Measurements from ENCODE around the gene RPN1. TPM values are rescaled to one million over a fixed set of nuclear protein-coding genes. Genes with fewer than 3 reads are reported as not detected.
"Not testable (repeated sequence)": the region's sequence is repeated elsewhere in the genome, so short reads cannot be mapped to it uniquely, and the experiment has no call there.

Gene RPN1
- total and polyA plus RNA-seq, 11 donors: 55.4 to 290 (median 119) TPM

GRCh38 chr3:128683957-128684356 lies 33.3 kb upstream of the RPN1 start:
- ATAC-seq (no peak), DNase-seq (no peak)
- Histone ChIP-seq H3K4me1 (peaks cover 0 to 24% (median 7%) of the 10 kb centered on the region in 12 donors), H3K36me3 (no peaks in the 10 kb centered on the region), H3K4me3 (no peak overlapping the region), H3K27me3 (no peaks in the 10 kb centered on the region), H3K27ac (no peak overlapping the region), H3K9me3 (no peaks in the 10 kb centered on the region)
- intact Hi-C loops (cut with DNase I): loop anchor here in 7 of 10 donors (2.0 to 10.0 kb wide), 6 partner anchors 43 to 165 kb away; partner anchors contain the start of gene RAB7A (in 3 of the 7)
- 60 to 75% (median 67%) methylated on average over 3 of the region's 3 CpGs for WGBS, 4 donors
- TF ChIP-seq, protein P1, sequence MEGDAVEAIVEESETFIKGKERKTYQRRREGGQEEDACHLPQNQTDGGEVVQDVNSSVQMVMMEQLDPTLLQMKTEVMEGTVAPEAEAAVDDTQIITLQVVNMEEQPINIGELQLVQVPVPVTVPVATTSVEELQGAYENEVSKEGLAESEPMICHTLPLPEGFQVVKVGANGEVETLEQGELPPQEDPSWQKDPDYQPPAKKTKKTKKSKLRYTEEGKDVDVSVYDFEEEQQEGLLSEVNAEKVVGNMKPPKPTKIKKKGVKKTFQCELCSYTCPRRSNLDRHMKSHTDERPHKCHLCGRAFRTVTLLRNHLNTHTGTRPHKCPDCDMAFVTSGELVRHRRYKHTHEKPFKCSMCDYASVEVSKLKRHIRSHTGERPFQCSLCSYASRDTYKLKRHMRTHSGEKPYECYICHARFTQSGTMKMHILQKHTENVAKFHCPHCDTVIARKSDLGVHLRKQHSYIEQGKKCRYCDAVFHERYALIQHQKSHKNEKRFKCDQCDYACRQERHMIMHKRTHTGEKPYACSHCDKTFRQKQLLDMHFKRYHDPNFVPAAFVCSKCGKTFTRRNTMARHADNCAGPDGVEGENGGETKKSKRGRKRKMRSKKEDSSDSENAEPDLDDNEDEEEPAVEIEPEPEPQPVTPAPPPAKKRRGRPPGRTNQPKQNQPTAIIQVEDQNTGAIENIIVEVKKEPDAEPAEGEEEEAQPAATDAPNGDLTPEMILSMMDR (IDR thresholded peaks at IDR 0.05): no peak
- no peak for TF ChIP-seq POLR2A (IDR thresholded peaks at IDR 0.05)

DNA sequence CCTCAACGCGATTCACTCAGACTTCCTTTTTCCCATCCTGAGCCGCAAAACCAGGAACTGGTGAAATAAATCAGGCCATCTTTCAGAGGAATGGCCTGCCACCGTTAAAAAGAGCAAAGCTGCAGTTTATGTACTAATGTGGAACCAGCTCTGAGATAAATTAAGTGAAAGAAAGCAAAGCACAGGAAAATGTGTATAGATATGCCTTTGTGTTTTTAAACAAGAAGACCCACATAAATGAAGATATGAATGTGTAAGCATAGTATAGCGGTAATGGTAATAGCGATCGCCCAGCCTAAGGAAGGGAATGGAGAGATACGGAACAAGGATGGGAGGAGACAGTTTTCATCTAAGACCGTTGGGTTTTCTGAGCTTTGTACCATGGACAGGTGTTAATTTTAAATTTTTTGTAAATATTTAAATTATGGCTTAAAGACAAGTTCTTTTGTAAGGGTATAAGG lies 30.8 kb upstream of the RPN1 start:
- Histone ChIP-seq H3K4me3 (peak overlapping the region; percentile 45 to 82 (median 70)), H3K4me1 (peaks cover 0 to 24% (median 7%) of the 10 kb centered on the region in 12 donors), H3K36me3 (no peaks in the 10 kb centered on the region), H3K27me3 (no peaks in the 10 kb centered on the region), H3K27ac (peak overlapping the region; percentile 92 to 98 (median 96)), H3K9me3 (no peaks in the 10 kb centered on the region)
- TF ChIP-seq, protein P1 (IDR thresholded peaks at IDR 0.05): no peak
- TF ChIP-seq POLR2A (IDR thresholded peaks at IDR 0.05): no peak
- intact Hi-C loops (cut with DNase I): loop anchor here (1.0 to 10.0 kb wide), 9 partner anchors 45 to 166 kb away; partner anchors contain the start of gene RAB7A (in 5 of the 10)
- no peak for ATAC-seq
- WGBS, 4 donors: 44 to 51% (median 46%) methylated on average over 9 of the region's 9 CpGs
- DNase-seq: no peak

- H3K27me3 ChIP-seq: no peaks in the 10 kb centered on the region
- H3K27ac ChIP-seq: peak overlapping the region; percentile 92 to 98 (median 96)
- DNase-seq: peak; percentile 99 to 100 (median 100)
- WGBS, 4 donors: 0 to 2% (median 0%) methylated on average over 15 to 67 of the region's 67 CpGs
- ATAC-seq: peak; percentile 100
- H3K4me1 ChIP-seq: peaks cover 0 to 24% (median 7%) of the 10 kb centered on the region in 12 donors
- peak overlapping the region; percentile 45 to 82 (median 70) for H3K4me3 ChIP-seq
- H3K36me3 ChIP-seq: no peaks in the 10 kb centered on the region
- TF ChIP-seq POLR2A (IDR thresholded peaks at IDR 0.05): peak in 1 of 2 donors; percentile 68
- TF ChIP-seq, protein P1 (IDR thresholded peaks at IDR 0.05): peak; percentile 94 to 99 (median 96)
- H3K9me3 ChIP-seq: no peaks in the 10 kb centered on the region
- intact Hi-C loops (cut with DNase I): loop anchor here (1.0 to 10.0 kb wide), 10 partner anchors 46 to 167 kb away; partner anchors contain the start of gene RAB7A (in 6 of the 10)
Measured at GRCh38 chr3:128680603-128681368, 30.2 kb upstream of the RPN1 start.

DNA sequence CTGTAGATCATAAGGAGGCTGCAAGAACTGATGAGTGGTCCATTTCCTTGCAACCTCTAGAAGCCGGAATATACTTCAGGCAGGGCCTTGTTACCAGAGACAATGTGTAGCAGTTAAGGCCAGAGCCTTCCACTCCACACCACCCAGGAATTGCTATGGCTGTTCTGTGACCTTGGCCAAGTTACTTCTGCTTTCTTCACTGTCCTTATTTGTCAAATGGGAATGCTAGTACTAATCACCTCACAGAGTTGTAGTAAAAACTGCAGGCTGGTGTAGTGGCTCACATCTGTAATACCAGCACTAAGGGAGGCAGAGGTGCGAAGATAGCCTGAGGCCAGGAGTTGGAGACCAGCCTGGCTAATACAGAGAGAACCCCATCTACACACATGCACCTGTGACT lies 28.7 kb upstream of the RPN1 start:
- ATAC-seq (no peak), DNase-seq (no peak)
- Histone ChIP-seq H3K4me1 (peaks cover 0 to 24% (median 7%) of the 10 kb centered on the region in 12 donors), H3K4me3 (no peak overlapping the region), H3K36me3 (no peaks in the 10 kb centered on the region), H3K27me3 (no peaks in the 10 kb centered on the region), H3K27ac (peak overlapping the region in 3 of 12 donors; percentile 95 to 98 (median 95)), H3K9me3 (no peaks in the 10 kb centered on the region)
- TF ChIP-seq POLR2A (IDR thresholded peaks at IDR 0.05): no peak
- TF ChIP-seq, protein P1 (IDR thresholded peaks at IDR 0.05): no peak
- WGBS, 4 donors: 89 to 95% (median 94%) methylated on average over 2 of the region's 2 CpGs
- intact Hi-C loops (cut with DNase I): loop anchor here in 1 of 10 donors (10.0 kb wide), 1 partner anchor 45 kb away; the partner anchor contains the start of gene RAB7A

DNA sequence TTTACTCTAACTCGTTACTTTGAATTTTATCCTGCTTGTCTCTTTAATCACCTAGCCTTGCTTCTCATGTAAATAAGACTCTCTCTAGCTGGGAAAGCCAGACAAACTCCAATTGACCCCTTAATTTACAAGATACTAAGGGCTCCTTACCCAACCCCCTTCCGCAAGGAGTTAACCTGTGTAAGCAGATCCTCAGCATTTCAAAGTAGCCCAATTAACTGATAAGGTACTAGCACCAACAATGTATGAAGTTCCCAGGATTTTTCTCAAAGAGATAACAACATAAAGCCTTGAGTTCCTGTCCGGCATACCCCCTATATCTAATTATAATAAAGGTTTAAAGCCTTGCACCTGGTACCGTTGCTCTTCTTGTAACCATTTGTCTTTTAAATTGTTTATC lies 25.2 kb upstream of the RPN1 start:
- intact Hi-C loops (cut with DNase I): loop anchor here in 1 of 10 donors (10.0 kb wide), 1 partner anchor 49 kb away; the partner anchor contains the start of gene RAB7A
- DNase-seq, H3K4me3 ChIP-seq, ATAC-seq, H3K36me3 ChIP-seq, H3K9me3 ChIP-seq, H3K27me3 ChIP-seq, H3K27ac ChIP-seq: not testable (repeated sequence)
- 65 to 79% (median 71%) methylated on average over 4 of the region's 4 CpGs for WGBS, 4 donors
- H3K4me1 ChIP-seq: peaks cover 0 to 14% (median 2%) of the 10 kb centered on the region in 12 donors

Measured in heart left ventricle (tissue), 16 donors.